Sigmoid colon (tissue), 4 donors: ENCODE measurements around the gene RSPH6A.

Experiments used
- CTCF ChIP-seq, 4 experiments: fragments of 450-650 bp in 3 of 4; fragments of 200-600 bp in 1 of 4; IDR thresholded peaks; one replicate each; pipeline ENCODE4 v1.5.1; 2016 to 2019; ENCODE audit warnings: antibody characterized with exemption in 4 of 4, mild to moderate bottlenecking in 3 of 4, moderate library complexity in 2 of 4
- EP300 ChIP-seq, 4 donors: sonication (generic); formaldehyde crosslinking; IDR thresholded peaks; one replicate each; pipeline ENCODE4 v1.6.1; 2017; ENCODE audit warnings: antibody characterized with exemption in 4 of 4
- POLR2A ChIP-seq, 2 donors: fragments of 450-650 bp; IDR thresholded peaks; one replicate each; pipeline ENCODE4 v1.6.1; 2016; ENCODE audit warnings: antibody characterized with exemption in 2 of 2, mild to moderate bottlenecking in 2 of 2, moderate library complexity in 2 of 2
- POLR2AphosphoS5 ChIP-seq, 4 donors: sonication (generic); formaldehyde crosslinking; IDR thresholded peaks; one replicate each; pipeline ENCODE4 v1.6.1; 2017; ENCODE audit warnings: antibody characterized with exemption in 4 of 4

GRCh38 chr19:45821103-45821521 is 6.0 kb upstream of the RSPH6A start:
- TF ChIP-seq POLR2A (IDR thresholded peaks at IDR 0.05) (no peak), POLR2AphosphoS5 (IDR thresholded peaks at IDR 0.05) (no peak), CTCF (IDR thresholded peaks at IDR 0.05) (no peak), EP300 (IDR thresholded peaks at IDR 0.05) (no peak)
